ENCODE data around the gene KLHL29. TPM values are rescaled to one million over a fixed set of nuclear protein-coding genes. Genes with fewer than 3 reads are reported as not detected.

KLHL29 gene
- total RNA-seq, 1 experiment from 2014 or later: 12.2 TPM

- no peak overlapping the region for H3K27ac ChIP-seq (ENCODE audit: low read depth, low read length, poor library complexity, severe bottlenecking)
- no peaks in the 10 kb centered on the region for H3K36me3 ChIP-seq (ENCODE audit: insufficient read depth, low read length, poor library complexity, severe bottlenecking)
- H3K9me3 ChIP-seq (ENCODE audit: low read depth, low read length, poor library complexity, severe bottlenecking): no peaks in the 10 kb centered on the region
- TF ChIP-seq CTCF (conservative IDR thresholded peaks at IDR 0.05; ENCODE audit: low read depth, low read length): no peak
- no peak for TF ChIP-seq EZH2 (IDR thresholded peaks at IDR 0.05; ENCODE audit: borderline replicate concordance, low read depth, low read length, poor library complexity, severe bottlenecking)
- no peaks in the 10 kb centered on the region for H3K4me1 ChIP-seq (ENCODE audit: insufficient read depth, low read length, poor library complexity, severe bottlenecking)
- CTCF ChIA-PET: no interaction called here
- no peaks in the 10 kb centered on the region for H3K27me3 ChIP-seq (replicated peaks; ENCODE audit: insufficient read depth, low read depth, low read length, poor library complexity)
- POLR2A ChIA-PET (ENCODE audit: low non-redundant PET): no interaction called here
- BruUV-seq (replicated peaks): no TSS peak
- intact Hi-C loops (cut with micrococcal nuclease; ENCODE audit: unreplicated experiment): no loop called here
- DNase-seq (ENCODE audit: low spot score): no peak
- H3K4me3 ChIP-seq (ENCODE audit: low read depth, low read length, poor library complexity, severe bottlenecking): no peak overlapping the region
Observed at GRCh38 chr2:23516520-23517256, 131.7 kb downstream of the KLHL29 start.

GRCh38 chr2:23518481-23519333 lies 133.7 kb downstream of the KLHL29 start:
- DNase-seq (ENCODE audit: low spot score): no peak
- intact Hi-C loops (cut with micrococcal nuclease; ENCODE audit: unreplicated experiment): no loop called here
- no peaks in the 10 kb centered on the region for H3K36me3 ChIP-seq (ENCODE audit: insufficient read depth, low read length, poor library complexity, severe bottlenecking)
- no peak for TF ChIP-seq EZH2 (IDR thresholded peaks at IDR 0.05; ENCODE audit: borderline replicate concordance, low read depth, low read length, poor library complexity, severe bottlenecking)
- TF ChIP-seq CTCF (conservative IDR thresholded peaks at IDR 0.05; ENCODE audit: low read depth, low read length): no peak
- no peak overlapping the region for H3K4me3 ChIP-seq (ENCODE audit: low read depth, low read length, poor library complexity, severe bottlenecking)
- no peak overlapping the region for H3K27ac ChIP-seq (ENCODE audit: low read depth, low read length, poor library complexity, severe bottlenecking)
- BruUV-seq (replicated peaks): no TSS peak
- H3K27me3 ChIP-seq (replicated peaks; ENCODE audit: insufficient read depth, low read depth, low read length, poor library complexity): no peaks in the 10 kb centered on the region
- POLR2A ChIA-PET (ENCODE audit: low non-redundant PET): no interaction called here
- no peaks in the 10 kb centered on the region for H3K9me3 ChIP-seq (ENCODE audit: low read depth, low read length, poor library complexity, severe bottlenecking)
- peaks cover 9% of the 10 kb centered on the region for H3K4me1 ChIP-seq (ENCODE audit: insufficient read depth, low read length, poor library complexity, severe bottlenecking)
- CTCF ChIA-PET: no interaction called here

- DNase-seq (ENCODE audit: low spot score): no peak
- H3K4me3 ChIP-seq (ENCODE audit: low read depth, low read length, poor library complexity, severe bottlenecking): no peak overlapping the region
- POLR2A ChIA-PET (ENCODE audit: low non-redundant PET): no interaction called here
Observed at GRCh38 chr2:23519334-23519651, 134.3 kb downstream of the KLHL29 start.

More at GRCh38 chr2:23519334-23519651, 134.3 kb downstream of the KLHL29 start:
- no peaks in the 10 kb centered on the region for H3K36me3 ChIP-seq (ENCODE audit: insufficient read depth, low read length, poor library complexity, severe bottlenecking)
- H3K9me3 ChIP-seq (ENCODE audit: low read depth, low read length, poor library complexity, severe bottlenecking): no peaks in the 10 kb centered on the region
- no peaks in the 10 kb centered on the region for H3K27me3 ChIP-seq (replicated peaks; ENCODE audit: insufficient read depth, low read depth, low read length, poor library complexity)
- CTCF ChIA-PET: no interaction called here
- TF ChIP-seq CTCF (conservative IDR thresholded peaks at IDR 0.05; ENCODE audit: low read depth, low read length) (no peak), EZH2 (IDR thresholded peaks at IDR 0.05; ENCODE audit: borderline replicate concordance, low read depth, low read length, poor library complexity, severe bottlenecking) (no peak)
- no peak overlapping the region for H3K27ac ChIP-seq (ENCODE audit: low read depth, low read length, poor library complexity, severe bottlenecking)
- H3K4me1 ChIP-seq (ENCODE audit: insufficient read depth, low read length, poor library complexity, severe bottlenecking): peaks cover 15% of the 10 kb centered on the region
- BruUV-seq (replicated peaks): no TSS peak
- intact Hi-C loops (cut with micrococcal nuclease; ENCODE audit: unreplicated experiment): no loop called here
